Naive thymus-derived CD4-positive, alpha-beta T cell (primary cell): Measurements from ENCODE around the gene NFATC3. TPM values are rescaled to one million over a fixed set of nuclear protein-coding genes. Genes with fewer than 3 reads are reported as not detected.
A peak's percentile ranks its signal among the peaks of the same experiment; 100 is the strongest.
"Not testable (repeated sequence)": the region's sequence is repeated elsewhere in the genome, so short reads cannot be mapped to it uniquely, and the experiment has no call there.

Experiments used
- ATAC-seq: fragments of 150-1000 bp; cut with Tn5 transposase; 2 replicates; pipeline ENCODE4 v1.10.0; 2021; ENCODE audit warnings: mild to moderate bottlenecking, moderate library complexity
- CTCF ChIA-PET: fragments of 350-600 bp; sonication (Branson Sonifier 250); formaldehyde crosslinking; loops from one replicate; lab custom pipeline; 2021; ENCODE audit warnings: antibody characterized with exemption; lab: Charles Lee
- POLR2A ChIA-PET: fragments of 350-600 bp; sonication (Branson Sonifier 250); formaldehyde crosslinking; loops from one replicate; lab custom pipeline; 2021; ENCODE audit warnings: antibody characterized with exemption, inconsistent platforms; lab: Charles Lee
- DNase-seq, 9 donors: peaks; one replicate each; pipeline versions ENCODE4 v3.0.0 to v3.0.0-alpha.2; 2020 to 2022; ENCODE audit warnings: mixed read lengths in 1 of 9
- H3K27ac ChIP-seq: one replicate; pipeline ENCODE4 v1.7.0; 2013; ENCODE audit warnings: mild to moderate bottlenecking, low read depth, low read length, moderate library complexity
- H3K27me3 ChIP-seq, 2 donors: one replicate each; pipeline ENCODE4 v1.7.0; 2013; ENCODE audit warnings: low read length in 2 of 2, mild to moderate bottlenecking in 2 of 2, moderate library complexity in 2 of 2; ENCODE audit not compliant: control insufficient read depth in 2 of 2, insufficient read depth in 2 of 2
- H3K36me3 ChIP-seq, 3 experiments: 1 replicate in 2 of 3; 2 replicates in 1 of 3; pipeline ENCODE4 v1.7.0; 2013; ENCODE audit warnings: low read length in 3 of 3, mild to moderate bottlenecking in 3 of 3, moderate library complexity in 1 of 3; ENCODE audit not compliant: insufficient read depth in 3 of 3, control insufficient read depth in 2 of 3
- H3K4me1 ChIP-seq, 2 donors: one replicate each; pipeline ENCODE4 v1.7.0; 2013; ENCODE audit warnings: low read length in 2 of 2, mild to moderate bottlenecking in 2 of 2, moderate library complexity in 1 of 2; ENCODE audit not compliant: control insufficient read depth in 2 of 2, insufficient read depth in 2 of 2
- H3K4me3 ChIP-seq: 2 replicates; pipeline ENCODE4 v1.7.0; 2013; ENCODE audit warnings: mild to moderate bottlenecking, low read length
- H3K9me3 ChIP-seq, 3 experiments: 1 replicate in 2 of 3; 2 replicates in 1 of 3; pipeline ENCODE4 v1.7.0; 2013; ENCODE audit warnings: low read length in 3 of 3; ENCODE audit not compliant: control insufficient read depth in 2 of 3
- H3K27ac Mint-ChIP-seq, 9 donors: one replicate each; pipeline ENCODE4 v1.8.0; 2020 to 2022; ENCODE audit warnings: mixed read lengths in 9 of 9, mild to moderate bottlenecking in 8 of 9, moderate library complexity in 5 of 9, inconsistent platforms in 2 of 9
- H3K27me3 Mint-ChIP-seq, 5 donors: one replicate each; pipeline ENCODE4 v1.8.0; 2021 to 2022; ENCODE audit warnings: mixed read lengths in 5 of 5, mild to moderate bottlenecking in 1 of 5
- H3K36me3 Mint-ChIP-seq, 5 donors: one replicate each; pipeline ENCODE4 v1.8.0; 2020 to 2022; ENCODE audit warnings: mixed read lengths in 5 of 5, mild to moderate bottlenecking in 3 of 5, inconsistent platforms in 1 of 5
- H3K4me1 Mint-ChIP-seq, 7 donors: one replicate each; pipeline ENCODE4 v1.8.0; 2020 to 2022; ENCODE audit warnings: mixed read lengths in 7 of 7, mild to moderate bottlenecking in 3 of 7, inconsistent platforms in 1 of 7
- H3K4me3 Mint-ChIP-seq, 10 donors: one replicate each; pipeline ENCODE4 v1.8.0; 2020 to 2022; ENCODE audit warnings: mild to moderate bottlenecking in 10 of 10, mixed read lengths in 10 of 10, moderate library complexity in 6 of 10, inconsistent platforms in 2 of 10
- H3K9me3 Mint-ChIP-seq, 11 donors: one replicate each; pipeline ENCODE4 v1.8.0; 2020 to 2022; ENCODE audit warnings: mixed read lengths in 11 of 11, mild to moderate bottlenecking in 4 of 11, inconsistent platforms in 1 of 11, moderate library complexity in 1 of 11
- intact Hi-C, 2 donors: fragments of 100-400 bp; cut with micrococcal nuclease; formaldehyde crosslinking; loops; one replicate each; pipeline ENCODE4 v1.15.1; 2023
- polyA plus RNA-seq, 2 donors: library from polyadenylated mRNA; unstranded; fragments of 300-500 nt; fragmentation: Illumina TruSeq; gene quantifications; one replicate each; pipeline ENCODE4 v1.2.3, GENCODE V29; 2021
- total RNA-seq, 6 experiments: library from RNA in 5 of 6; stranded (reverse) in 5 of 6; gene quantifications; 1 replicate in 5 of 6; 2 replicates in 1 of 6; pipeline ENCODE4 v1.2.3 and lab custom pipeline; 2021 to 2026

The NFATC3 gene
- total and polyA plus RNA-seq, 7 experiments from 2014 or later: 75.8 to 151 (median 121) TPM

- Histone ChIP-seq H3K9me3 (peaks cover 0 to 5% (median 0%) of the 10 kb centered on the region in 3 experiments), H3K27me3 (no peaks in the 10 kb centered on the region), H3K4me1 (peaks cover 24 to 50% of the 10 kb centered on the region in 2 donors), H3K36me3 (no peaks in the 10 kb centered on the region), H3K27ac (no peak overlapping the region), H3K4me3 (no peak overlapping the region)
- Mint-ChIP-seq H3K36me3 (peaks cover 26 to 47% (median 38%) of the 10 kb centered on the region in 5 donors), H3K27me3 (no peaks in the 10 kb centered on the region), H3K4me1 (peaks cover 52 to 95% (median 85%) of the 10 kb centered on the region in 7 donors), H3K4me3 (peak overlapping the region in 8 of 10 donors; percentile 12 to 75 (median 56)), H3K27ac (peak overlapping the region in 7 of 9 donors; percentile 17 to 84 (median 63)), H3K9me3 (peaks cover 0 to 42% (median 27%) of the 10 kb centered on the region in 11 donors)
- DNase-seq: no peak
- ChIA-PET CTCF (interaction anchor here (1.2 kb wide), 1 partner anchor 15 kb away, joined by 3 read pairs; no protein-coding TSS in a partner anchor), POLR2A (no interaction called here)
- intact Hi-C loops: no loop called here
- ATAC-seq: no peak
Measured at GRCh38 chr16:68113059-68113761, 28.0 kb downstream of the NFATC3 start.

- ChIA-PET POLR2A (no interaction called here), CTCF (no interaction called here)
- Histone ChIP-seq H3K4me1 (peaks cover 30 to 50% of the 10 kb centered on the region in 2 donors), H3K27me3 (no peaks in the 10 kb centered on the region), H3K27ac (no peak overlapping the region), H3K9me3 (peaks cover 0 to 4% (median 0%) of the 10 kb centered on the region in 3 experiments), H3K36me3 (no peaks in the 10 kb centered on the region), H3K4me3 (no peak overlapping the region)
- intact Hi-C loops: no loop called here
- H3K9me3 Mint-ChIP-seq: peaks cover 0 to 36% (median 23%) of the 10 kb centered on the region in 11 donors
- peak overlapping the region in 4 of 9 donors; percentile 18 to 80 (median 42) for H3K27ac Mint-ChIP-seq
- ATAC-seq: no peak
- H3K27me3 Mint-ChIP-seq: no peaks in the 10 kb centered on the region
- DNase-seq: no peak
- peaks cover 51 to 94% (median 85%) of the 10 kb centered on the region in 7 donors for H3K4me1 Mint-ChIP-seq
- H3K36me3 Mint-ChIP-seq: peaks cover 23 to 41% (median 34%) of the 10 kb centered on the region in 5 donors
- peak overlapping the region in 4 of 10 donors; percentile 19 to 54 (median 52) for H3K4me3 Mint-ChIP-seq
Measured at GRCh38 chr16:68113765-68114240, 28.6 kb downstream of the NFATC3 start.

DNA sequence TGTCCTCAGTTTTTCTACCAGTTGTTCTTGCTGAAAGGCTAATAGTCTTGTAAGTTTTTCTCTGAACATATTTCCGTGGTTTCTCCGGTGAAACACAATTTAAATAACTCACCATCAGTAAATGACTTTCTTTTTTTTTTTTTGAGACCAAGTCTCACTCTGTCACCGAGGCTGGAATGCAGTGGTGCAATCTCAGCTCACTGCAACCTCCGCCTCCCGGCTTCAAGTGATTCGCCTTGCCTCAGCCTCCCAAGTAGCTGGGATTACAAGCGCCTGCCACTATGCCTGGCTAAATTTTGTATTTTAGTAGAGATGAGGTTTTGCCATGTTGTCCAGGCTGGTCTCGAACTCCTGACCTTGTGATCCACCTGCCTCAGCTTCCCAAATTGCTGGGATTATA lies 29.8 kb downstream of the NFATC3 start:
- peaks cover 36 to 50% of the 10 kb centered on the region in 2 donors for H3K4me1 ChIP-seq
- H3K27ac ChIP-seq, H3K36me3 ChIP-seq, H3K27me3 ChIP-seq, intact Hi-C loops, H3K9me3 ChIP-seq, ATAC-seq, DNase-seq, H3K4me3 ChIP-seq, H3K27me3 Mint-ChIP-seq: not testable (repeated sequence)
- H3K9me3 Mint-ChIP-seq: peaks cover 0 to 24% (median 11%) of the 10 kb centered on the region in 11 donors
- H3K4me3 Mint-ChIP-seq: peak overlapping the region in 4 of 10 donors; percentile 19 to 52 (median 36)
- POLR2A ChIA-PET: interaction anchor here (0.7 kb wide), 1 partner anchor 35 kb away, joined by 5 read pairs; no protein-coding TSS in a partner anchor
- peaks cover 16 to 30% (median 24%) of the 10 kb centered on the region in 5 donors for H3K36me3 Mint-ChIP-seq
- CTCF ChIA-PET: interaction anchor here (0.7 to 1.2 kb wide), 3 partner anchors 19 to 44 kb away, joined by 4 read pairs; no protein-coding TSS in a partner anchor
- peaks cover 48 to 94% (median 85%) of the 10 kb centered on the region in 7 donors for H3K4me1 Mint-ChIP-seq
- peak overlapping the region in 7 of 9 donors; percentile 24 to 74 (median 49) for H3K27ac Mint-ChIP-seq

- peaks cover 47 to 98% (median 85%) of the 10 kb centered on the region in 7 donors for H3K4me1 Mint-ChIP-seq
- Histone ChIP-seq H3K4me3 (no peak overlapping the region), H3K4me1 (peaks cover 36 to 50% of the 10 kb centered on the region in 2 donors), H3K27me3 (no peaks in the 10 kb centered on the region), H3K27ac (no peak overlapping the region), H3K36me3 (no peaks in the 10 kb centered on the region), H3K9me3 (no peaks in the 10 kb centered on the region)
- no peaks in the 10 kb centered on the region for H3K27me3 Mint-ChIP-seq
- ChIA-PET CTCF (interaction anchor here (0.6 to 1.7 kb wide), 2 partner anchors 113 to 1791 kb away, joined by 3 to 4 read pairs; no protein-coding TSS in a partner anchor), POLR2A (no interaction called here)
- H3K9me3 Mint-ChIP-seq: peaks cover 0 to 18% (median 7%) of the 10 kb centered on the region in 11 donors
- peak overlapping the region in 5 of 9 donors; percentile 30 to 56 (median 49) for H3K27ac Mint-ChIP-seq
- DNase-seq (no peak), ATAC-seq (no peak)
- peak overlapping the region in 5 of 10 donors; percentile 2 to 59 (median 45) for H3K4me3 Mint-ChIP-seq
- intact Hi-C loops: loop anchor here (1.0 to 2.0 kb wide), 6 partner anchors 15 to 113 kb away; partner anchors contain the start of gene NFATC3 (in 1 of the 2)
- peaks cover 11 to 25% (median 20%) of the 10 kb centered on the region in 5 donors for H3K36me3 Mint-ChIP-seq
Measured at GRCh38 chr16:68115851-68116250, 30.7 kb downstream of the NFATC3 start.

DNA sequence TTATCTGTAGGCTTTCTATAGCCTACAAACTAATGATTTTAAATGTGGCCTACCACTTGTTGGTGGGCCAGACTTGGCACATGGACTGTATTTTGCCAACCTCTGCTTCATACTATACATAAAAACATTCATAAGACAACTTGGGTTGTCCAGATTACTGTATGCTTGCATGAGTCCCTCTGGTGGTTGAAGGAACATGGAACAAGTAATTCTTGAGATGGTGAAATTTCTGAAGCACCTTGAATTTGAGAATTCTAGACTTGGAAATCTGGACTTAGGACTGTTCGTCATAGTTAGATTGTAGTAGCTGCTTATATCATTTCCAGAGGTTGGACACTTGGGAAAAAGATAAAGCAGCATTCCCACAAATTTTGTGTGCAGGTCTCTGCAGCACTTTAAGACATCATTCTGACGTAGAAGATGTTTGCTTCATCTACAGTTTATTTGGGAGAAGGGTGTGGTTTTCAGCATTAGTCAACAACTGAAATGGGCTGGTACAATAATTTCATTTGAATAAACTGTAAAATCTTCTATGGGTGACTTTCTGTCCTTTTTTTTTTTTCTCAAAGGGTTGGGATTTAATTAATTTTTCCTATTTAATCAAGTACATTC lies 31.2 kb downstream of the NFATC3 start:
- Histone ChIP-seq H3K27ac (peak overlapping the region; percentile 11), H3K27me3 (no peaks in the 10 kb centered on the region), H3K9me3 (no peaks in the 10 kb centered on the region), H3K4me3 (no peak overlapping the region), H3K36me3 (no peaks in the 10 kb centered on the region), H3K4me1 (peaks cover 36 to 50% of the 10 kb centered on the region in 2 donors)
- Mint-ChIP-seq H3K36me3 (peaks cover 6 to 20% (median 15%) of the 10 kb centered on the region in 5 donors), H3K4me3 (peak overlapping the region in 7 of 10 donors; percentile 3 to 60 (median 52)), H3K27ac (peak overlapping the region in 6 of 9 donors; percentile 28 to 77 (median 57)), H3K4me1 (peaks cover 48 to 97% (median 82%) of the 10 kb centered on the region in 7 donors), H3K9me3 (peaks cover 0 to 13% (median 3%) of the 10 kb centered on the region in 11 donors), H3K27me3 (no peaks in the 10 kb centered on the region)
- ATAC-seq: peak; percentile 73
- POLR2A ChIA-PET: no interaction called here
- intact Hi-C loops: loop anchor here (1.0 to 2.0 kb wide), 6 partner anchors 14 to 113 kb away; partner anchors contain the start of gene NFATC3 (in 1 of the 2)
- CTCF ChIA-PET: interaction anchor here (0.6 to 4.4 kb wide), 4 partner anchors 23 to 1790 kb away, joined by 3 to 18 read pairs (median 4); no protein-coding TSS in a partner anchor
- peak in 7 of 9 donors; percentile 11 to 38 (median 19) for DNase-seq

DNA sequence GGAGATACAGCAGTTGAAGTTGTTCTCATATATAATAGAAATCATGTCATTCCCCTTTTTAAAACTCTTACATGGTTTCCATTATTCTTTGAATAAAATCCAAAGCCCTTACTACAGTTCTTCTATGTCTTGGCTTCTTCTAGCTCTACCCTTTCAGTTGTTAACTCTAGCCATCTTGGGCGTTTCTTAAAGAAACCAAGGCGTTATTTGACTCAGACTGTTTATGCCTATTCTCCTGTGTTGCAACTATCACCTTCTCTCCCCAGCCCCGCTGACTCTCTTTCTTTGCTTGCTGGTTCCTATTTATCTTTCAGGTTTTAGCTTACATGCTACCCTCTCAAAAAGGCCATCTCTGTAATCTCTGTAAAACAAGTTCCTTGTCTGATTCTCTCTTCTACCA lies 32.7 kb downstream of the NFATC3 start:
- peaks cover 3 to 16% (median 9%) of the 10 kb centered on the region in 5 donors for H3K36me3 Mint-ChIP-seq
- Histone ChIP-seq H3K4me1 (peaks cover 41 to 44% of the 10 kb centered on the region in 2 donors), H3K27me3 (no peaks in the 10 kb centered on the region), H3K27ac (no peak overlapping the region), H3K36me3 (no peaks in the 10 kb centered on the region), H3K4me3 (no peak overlapping the region), H3K9me3 (no peaks in the 10 kb centered on the region)
- peaks cover 0 to 3% (median 0%) of the 10 kb centered on the region in 11 donors for H3K9me3 Mint-ChIP-seq
- intact Hi-C loops: loop anchor here (2.0 kb wide), 2 partner anchors 13 to 23 kb away; no protein-coding TSS in a partner anchor
- ChIA-PET CTCF (interaction anchor here (4.4 kb wide), 1 partner anchor 25 kb away, joined by 18 read pairs; no protein-coding TSS in a partner anchor), POLR2A (interaction anchor here (1.8 kb wide), 1 partner anchor 27 kb away, joined by 5 read pairs; no protein-coding TSS in a partner anchor)
- no peak for ATAC-seq
- DNase-seq: no peak
- H3K4me1 Mint-ChIP-seq: peaks cover 53 to 98% (median 85%) of the 10 kb centered on the region in 7 donors
- H3K27me3 Mint-ChIP-seq: no peaks in the 10 kb centered on the region
- peak overlapping the region; percentile 10 to 77 (median 39) for H3K27ac Mint-ChIP-seq
- peak overlapping the region in 8 of 10 donors; percentile 18 to 69 (median 42) for H3K4me3 Mint-ChIP-seq
